ENCODE data around the gene SP4. TPM values are rescaled to one million over a fixed set of nuclear protein-coding genes. Genes with fewer than 3 reads are reported as not detected.

The SP4 gene
- total RNA-seq, 2 experiments from 2014 or later: 15.8 to 17.0 TPM

GRCh38 chr7:21408481-21408820, 19.4 kb upstream of the SP4 start:
- TF ChIP-seq CTCF (conservative IDR thresholded peaks at IDR 0.05; ENCODE audit: low read length) (no peak), EZH2phosphoT487 (IDR thresholded peaks at IDR 0.05; ENCODE audit: borderline replicate concordance, low read depth, low read length) (no peak)
- Histone ChIP-seq H4K20me1 (ENCODE audit: insufficient read depth, low read length) (no peaks in the 10 kb centered on the region), H3K4me3 (ENCODE audit: low read depth, low read length, poor library complexity, severe bottlenecking) (no peak overlapping the region), H3K4me2 (ENCODE audit: low read length) (no peak overlapping the region), H2AFZ (ENCODE audit: low read length) (no peak overlapping the region), H3K4me1 (ENCODE audit: insufficient read depth, low read length, poor library complexity, severe bottlenecking) (peaks cover 3% of the 10 kb centered on the region), H3K27ac (ENCODE audit: low read depth, low read length, poor library complexity, severe bottlenecking) (no peak overlapping the region), H3K9me3 (ENCODE audit: low read length) (no peaks in the 10 kb centered on the region), H3K9me2 (ENCODE audit: insufficient read depth, low read length) (no peaks in the 10 kb centered on the region), H3K36me3 (ENCODE audit: insufficient read depth, low read length) (no peaks in the 10 kb centered on the region), H3K79me2 (ENCODE audit: insufficient read depth, low read depth, low read length) (no peaks in the 10 kb centered on the region)
- intact Hi-C loops (cut with micrococcal nuclease; ENCODE audit: unreplicated experiment): no loop called here
- ChIA-PET CTCF (ENCODE audit: unreplicated experiment) (no interaction called here), POLR2A (interaction anchor here (0.6 kb wide), 1 partner anchor 31 kb away, joined by 3 read pairs; no protein-coding TSS in a partner anchor)
- DNase-seq (ENCODE audit: low spot score): no peak
- no TSS peak for BruUV-seq (replicated peaks)

GRCh38 chr7:21412410-21412851, 15.5 kb upstream of the SP4 start:
- POLR2A ChIA-PET: interaction anchor here (1.3 kb wide), 1 partner anchor 10 kb away, joined by 5 read pairs; no protein-coding TSS in a partner anchor
- Histone ChIP-seq H3K79me2 (ENCODE audit: insufficient read depth, low read depth, low read length) (no peaks in the 10 kb centered on the region), H3K4me2 (ENCODE audit: low read length) (no peak overlapping the region), H3K27ac (ENCODE audit: low read depth, low read length, poor library complexity, severe bottlenecking) (no peak overlapping the region), H2AFZ (ENCODE audit: low read length) (no peak overlapping the region), H3K36me3 (ENCODE audit: insufficient read depth, low read length) (no peaks in the 10 kb centered on the region), H3K9me3 (ENCODE audit: low read length) (no peaks in the 10 kb centered on the region), H3K9me2 (ENCODE audit: insufficient read depth, low read length) (no peaks in the 10 kb centered on the region), H3K4me3 (ENCODE audit: low read depth, low read length, poor library complexity, severe bottlenecking) (no peak overlapping the region), H3K4me1 (ENCODE audit: insufficient read depth, low read length, poor library complexity, severe bottlenecking) (peaks cover 3% of the 10 kb centered on the region), H4K20me1 (ENCODE audit: insufficient read depth, low read length) (no peaks in the 10 kb centered on the region)
- CTCF ChIA-PET (ENCODE audit: unreplicated experiment): no interaction called here
- TF ChIP-seq CTCF (conservative IDR thresholded peaks at IDR 0.05; ENCODE audit: low read length) (no peak), EZH2phosphoT487 (IDR thresholded peaks at IDR 0.05; ENCODE audit: borderline replicate concordance, low read depth, low read length) (no peak)
- no TSS peak for BruUV-seq (replicated peaks)
- DNase-seq (ENCODE audit: low spot score): no peak
- intact Hi-C loops (cut with micrococcal nuclease; ENCODE audit: unreplicated experiment): no loop called here

GRCh38 chr7:21412957-21413356, 14.9 kb upstream of the SP4 start:
- DNase-seq (ENCODE audit: low spot score): no peak
- no peak overlapping the region for H2AFZ ChIP-seq (ENCODE audit: low read length)
- H3K36me3 ChIP-seq (ENCODE audit: insufficient read depth, low read length): no peaks in the 10 kb centered on the region
- no peaks in the 10 kb centered on the region for H3K9me3 ChIP-seq (ENCODE audit: low read length)
- intact Hi-C loops (cut with micrococcal nuclease; ENCODE audit: unreplicated experiment): no loop called here
- ChIA-PET POLR2A (interaction anchor here (0.6 to 1.3 kb wide), 2 partner anchors 10 to 650 kb away, joined by 5 read pairs; no protein-coding TSS in a partner anchor), CTCF (ENCODE audit: unreplicated experiment) (no interaction called here)
- no TSS peak for BruUV-seq (replicated peaks)
- H3K4me3 ChIP-seq (ENCODE audit: low read depth, low read length, poor library complexity, severe bottlenecking): no peak overlapping the region
- H3K9me2 ChIP-seq (ENCODE audit: insufficient read depth, low read length): no peaks in the 10 kb centered on the region
- no peak overlapping the region for H3K27ac ChIP-seq (ENCODE audit: low read depth, low read length, poor library complexity, severe bottlenecking)
- TF ChIP-seq EZH2phosphoT487 (IDR thresholded peaks at IDR 0.05; ENCODE audit: borderline replicate concordance, low read depth, low read length) (no peak), CTCF (conservative IDR thresholded peaks at IDR 0.05; ENCODE audit: low read length) (no peak)
- peaks cover 3% of the 10 kb centered on the region for H3K4me1 ChIP-seq (ENCODE audit: insufficient read depth, low read length, poor library complexity, severe bottlenecking)
- H4K20me1 ChIP-seq (ENCODE audit: insufficient read depth, low read length): no peaks in the 10 kb centered on the region
- H3K4me2 ChIP-seq (ENCODE audit: low read length): no peak overlapping the region
- H3K79me2 ChIP-seq (ENCODE audit: insufficient read depth, low read depth, low read length): no peaks in the 10 kb centered on the region
